22Rv1 (cell line): ENCODE measurements around the gene NPTX1.

Experiments
- CTCF ChIP-seq: fragments of 450-650 bp; IDR thresholded peaks from 2 replicates; pipeline ENCODE4 v1.5.1; 2017; ENCODE audit warnings: mild to moderate bottlenecking
- ZFX ChIP-seq: fragments of 450-650 bp; IDR thresholded peaks from 2 replicates; pipeline ENCODE4 v1.6.1; 2017; ENCODE audit warnings: antibody characterized with exemption, borderline replicate concordance

GRCh38 chr17:80423536-80424225 is 52.7 kb downstream of the NPTX1 start:
- no peak for TF ChIP-seq CTCF
- no peak for TF ChIP-seq ZFX
